K562 (cell line): ENCODE measurements around the gene GP1BB. TPM values are rescaled to one million over a fixed set of nuclear protein-coding genes. Genes with fewer than 3 reads are reported as not detected.

Experiments
- RBFOX2 ChIP-seq: fragments of 200-400 bp; formaldehyde crosslinking; IDR thresholded peaks from 2 replicates; pipeline ENCODE4 v1.6.1; 2017; ENCODE audit warnings: low read depth, mild to moderate bottlenecking, low read length, moderate library complexity
- TCF3 ChIP-seq: sonication (generic); formaldehyde crosslinking; IDR thresholded peaks from 2 replicates; pipeline ENCODE4 v1.4.0; 2020; ENCODE audit warnings: mild to moderate bottlenecking, missing genetic modification reagents
- ZFPM2 ChIP-seq: fragments of 250-450 bp; sonication (Bioruptor Pico); IDR thresholded peaks from 2 replicates; pipeline ENCODE4 v1.5.1; 2022; ENCODE audit warnings: mild to moderate bottlenecking
- ZNF699 ChIP-seq: fragments of 250-450 bp; sonication (Bioruptor Pico); IDR thresholded peaks from 2 replicates; pipeline ENCODE4 v1.8.0; 2021; ENCODE audit warnings: mild to moderate bottlenecking, moderate library complexity; ENCODE audit not compliant: insufficient replicate concordance
- polyA plus RNA-seq, 8 experiments: library from polyadenylated mRNA; depleted of rRNA in 4 of 8; stranded (reverse) in 5 of 8; unstranded in 3 of 8; fragments of >200 nt; fragmentation: Nextera tagmentation in 2 of 8; fragmentation: Illumina TruSeq in 1 of 8; extraction: Ambion mirVana in 2 of 8; extraction: Trizol in 1 of 8; gene quantifications; 2 replicates each; pipeline versions ENCODE4 v1.2.1 to v1.2.3, GENCODE V29; 2011 to 2014; ENCODE audit warnings: inconsistent platforms in 1 of 8, missing spikeins in 1 of 8
- total RNA-seq, 7 experiments: library from RNA; depleted of rRNA in 6 of 7; stranded (reverse); fragments of >200 nt in 6 of 7; fragmentation: Illumina TruSeq in 2 of 7; extraction: Trizol in 2 of 7; gene quantifications; 2 replicates each; pipeline versions ENCODE4 v1.2.1 to v1.2.3, GENCODE V29; 2011 to 2021; ENCODE audit warnings: low replicate concordance in 1 of 7
- TF ChIP-seq, protein P1 (sequence below): fragments of 250-450 bp; sonication (Bioruptor Pico); IDR thresholded peaks from 2 replicates; pipeline ENCODE4 v1.4.0; 2020
- TF ChIP-seq, protein P2 (sequence below), 3 experiments: fragments of 200-800 bp in 1 of 3; fragments of 250-450 bp in 1 of 3; fragments of 450-650 bp in 1 of 3; sonication (Bioruptor Pico) in 1 of 3; sonication (Bioruptor generic) in 1 of 3; formaldehyde crosslinking in 1 of 3; IDR thresholded peaks; 2 replicates each; pipeline versions ENCODE4 v1.6.1 to v1.8.0; 2016 to 2022; ENCODE audit warnings: mild to moderate bottlenecking in 2 of 3, missing genetic modification characterization in 2 of 3, missing compliant biosample characterization in 1 of 3, moderate library complexity in 1 of 3

The GP1BB gene
- total and polyA plus RNA-seq, 9 of the 15 experiments (the other 6 are each of a cell fraction or from before 2014, with no cell fraction given): 0.69 to 162 (median 2.8) TPM

DNA sequence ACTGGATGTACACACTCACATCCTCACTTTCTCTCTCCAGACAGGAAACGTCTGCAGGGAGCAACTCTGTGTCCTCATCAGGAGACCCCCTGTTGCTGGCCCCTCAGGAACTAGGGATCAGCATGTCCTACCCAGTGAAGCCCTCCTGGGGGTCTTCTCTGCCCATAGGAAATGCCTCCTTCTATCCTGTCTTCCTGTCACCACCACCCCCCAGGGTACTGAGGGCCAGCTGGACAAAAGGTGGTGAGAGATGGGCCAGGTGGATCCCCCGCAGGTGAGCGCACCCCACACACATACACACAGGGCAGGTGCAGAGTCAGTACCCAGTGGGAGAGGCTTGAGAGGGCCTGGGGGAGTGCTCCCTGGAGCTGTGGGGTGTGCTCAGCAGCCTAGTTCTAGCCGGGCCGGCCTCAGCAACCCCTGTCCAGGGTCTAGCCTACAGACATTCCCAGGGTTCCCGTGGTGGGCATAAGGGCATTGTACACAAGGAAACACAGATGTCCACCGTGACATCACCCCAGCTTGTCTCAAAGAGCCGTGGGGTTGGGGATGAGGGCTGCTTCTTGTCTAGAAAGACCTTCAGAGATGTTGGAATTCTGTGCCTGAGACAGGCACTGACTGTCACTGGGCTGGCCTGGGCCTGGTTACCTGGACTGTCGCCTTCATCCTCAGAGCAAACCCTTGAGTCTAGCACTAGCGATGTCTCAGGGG is 9.2 kb downstream of the GP1BB start (continued):
- TF ChIP-seq, protein P1, sequence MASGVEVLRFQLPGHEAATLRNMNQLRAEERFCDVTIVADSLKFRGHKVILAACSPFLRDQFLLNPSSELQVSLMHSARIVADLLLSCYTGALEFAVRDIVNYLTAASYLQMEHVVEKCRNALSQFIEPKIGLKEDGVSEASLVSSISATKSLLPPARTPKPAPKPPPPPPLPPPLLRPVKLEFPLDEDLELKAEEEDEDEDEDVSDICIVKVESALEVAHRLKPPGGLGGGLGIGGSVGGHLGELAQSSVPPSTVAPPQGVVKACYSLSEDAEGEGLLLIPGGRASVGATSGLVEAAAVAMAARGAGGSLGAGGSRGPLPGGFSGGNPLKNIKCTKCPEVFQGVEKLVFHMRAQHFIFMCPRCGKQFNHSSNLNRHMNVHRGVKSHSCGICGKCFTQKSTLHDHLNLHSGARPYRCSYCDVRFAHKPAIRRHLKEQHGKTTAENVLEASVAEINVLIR (CRISPR knock-in tag): no peak
- no peak for TF ChIP-seq ZFPM2
- no peak for TF ChIP-seq TCF3 (CRISPR knock-in tag)
- no peak for TF ChIP-seq ZNF699 (CRISPR knock-in tag)
- TF ChIP-seq RBFOX2: no peak
- TF ChIP-seq, protein P2, sequence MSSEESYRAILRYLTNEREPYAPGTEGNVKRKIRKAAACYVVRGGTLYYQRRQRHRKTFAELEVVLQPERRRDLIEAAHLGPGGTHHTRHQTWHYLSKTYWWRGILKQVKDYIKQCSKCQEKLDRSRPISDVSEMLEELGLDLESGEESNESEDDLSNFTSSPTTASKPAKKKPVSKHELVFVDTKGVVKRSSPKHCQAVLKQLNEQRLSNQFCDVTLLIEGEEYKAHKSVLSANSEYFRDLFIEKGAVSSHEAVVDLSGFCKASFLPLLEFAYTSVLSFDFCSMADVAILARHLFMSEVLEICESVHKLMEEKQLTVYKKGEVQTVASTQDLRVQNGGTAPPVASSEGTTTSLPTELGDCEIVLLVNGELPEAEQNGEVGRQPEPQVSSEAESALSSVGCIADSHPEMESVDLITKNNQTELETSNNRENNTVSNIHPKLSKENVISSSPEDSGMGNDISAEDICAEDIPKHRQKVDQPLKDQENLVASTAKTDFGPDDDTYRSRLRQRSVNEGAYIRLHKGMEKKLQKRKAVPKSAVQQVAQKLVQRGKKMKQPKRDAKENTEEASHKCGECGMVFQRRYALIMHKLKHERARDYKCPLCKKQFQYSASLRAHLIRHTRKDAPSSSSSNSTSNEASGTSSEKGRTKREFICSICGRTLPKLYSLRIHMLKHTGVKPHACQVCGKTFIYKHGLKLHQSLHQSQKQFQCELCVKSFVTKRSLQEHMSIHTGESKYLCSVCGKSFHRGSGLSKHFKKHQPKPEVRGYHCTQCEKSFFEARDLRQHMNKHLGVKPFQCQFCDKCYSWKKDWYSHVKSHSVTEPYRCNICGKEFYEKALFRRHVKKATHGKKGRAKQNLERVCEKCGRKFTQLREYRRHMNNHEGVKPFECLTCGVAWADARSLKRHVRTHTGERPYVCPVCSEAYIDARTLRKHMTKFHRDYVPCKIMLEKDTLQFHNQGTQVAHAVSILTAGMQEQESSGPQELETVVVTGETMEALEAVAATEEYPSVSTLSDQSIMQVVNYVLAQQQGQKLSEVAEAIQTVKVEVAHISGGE (CRISPR knock-in tag; IDR thresholded peaks at IDR 0.05): no peak
